OCI-LY7 (cell line): ENCODE measurements around the gene ZDHHC13.

Experiments
- CTCF ChIP-seq: fragments of 200-600 bp; sonication (generic); conservative IDR thresholded peaks from 2 replicates; pipeline ENCODE4 v1.5.1; 2014; ENCODE audit warnings: mild to moderate bottlenecking, antibody characterized with exemption, low read length, moderate library complexity, mixed read lengths
- EZH2phosphoT487 ChIP-seq: fragments of 200-600 bp; sonication (generic); IDR thresholded peaks from 2 replicates; pipeline ENCODE4 v1.6.1; 2018; ENCODE audit warnings: low read depth, borderline replicate concordance, mild to moderate bottlenecking, mixed run types, antibody characterized with exemption, low read length, moderate library complexity, mixed read lengths

GRCh38 chr11:19168090-19168489 is 51.1 kb downstream of the ZDHHC13 start:
- no peak for TF ChIP-seq CTCF
- TF ChIP-seq EZH2phosphoT487: no peak
